GM18520 (cell line): ENCODE results near the gene TNPO3.
A peak's percentile ranks its signal among the peaks of the same experiment; 100 is the strongest.
"Not testable (repeated sequence)": the region's sequence is repeated elsewhere in the genome, so short reads cannot be mapped to it uniquely, and the experiment has no call there.

ENCODE experiments used
- ATAC-seq: cut with Tn5 transposase; IDR thresholded peaks from one replicate; pipeline ENCODE4 v1.9.1; 2021; ENCODE audit not compliant: unreplicated experiment

The TNPO3 gene

GRCh38 chr7:128968624-128969023 lies 86.3 kb downstream of the TNPO3 start:
- ATAC-seq, result no peak

- ATAC-seq, result peak; percentile 52
Observed at GRCh38 chr7:128963327-128963757, 91.6 kb downstream of the TNPO3 start.

GRCh38 chr7:128962899-128963298 lies 92.0 kb downstream of the TNPO3 start:
- ATAC-seq, result peak; percentile 14

GRCh38 chr7:128961030-128961659 lies 93.8 kb downstream of the TNPO3 start:
- no peak for ATAC-seq

GRCh38 chr7:128959296-128959695 lies 95.6 kb downstream of the TNPO3 start:
- ATAC-seq, result no peak

- no peak for ATAC-seq
Observed at GRCh38 chr7:128955981-128956380, 98.9 kb downstream of the TNPO3 start.

- peak; percentile 45 for ATAC-seq
Observed at GRCh38 chr7:128954830-128955802, 99.8 kb downstream of the TNPO3 start.

- no peak for ATAC-seq
Observed at GRCh38 chr7:128954150-128954549, 100.8 kb downstream of the TNPO3 start.

GRCh38 chr7:128951296-128951695 lies 103.6 kb downstream of the TNPO3 start:
- no peak for ATAC-seq

- no peak for ATAC-seq
Observed at GRCh38 chr7:128948976-128949760, 105.7 kb downstream of the TNPO3 start.

GRCh38 chr7:128948312-128948973 lies 106.5 kb downstream of the TNPO3 start:
- no peak for ATAC-seq

- no peak for ATAC-seq
Observed at GRCh38 chr7:128947854-128948253, 107.1 kb downstream of the TNPO3 start.

GRCh38 chr7:128946936-128947830 lies 107.7 kb downstream of the TNPO3 start:
- no peak for ATAC-seq

GRCh38 chr7:128945668-128946366 lies 109.1 kb downstream of the TNPO3 start:
- ATAC-seq, result no peak

GRCh38 chr7:128944487-128945236 lies 110.2 kb downstream of the TNPO3 start:
- ATAC-seq, result no peak

- not testable (repeated sequence) for ATAC-seq
Observed at GRCh38 chr7:128943251-128943650, 111.7 kb downstream of the TNPO3 start.

GRCh38 chr7:128941946-128942526 lies 112.9 kb downstream of the TNPO3 start:
- ATAC-seq, result no peak

- ATAC-seq, result no peak
Observed at GRCh38 chr7:128941323-128941890, 113.5 kb downstream of the TNPO3 start.
